GM23338 (cell line): Measurements from ENCODE around the gene C14orf132. TPM values are rescaled to one million over a fixed set of nuclear protein-coding genes. Genes with fewer than 3 reads are reported as not detected.

Source experiments
- ATAC-seq: fragments of 200-7000 bp; cut with Tn5 transposase; 3 replicates; pipeline ENCODE4 v1.9.1; 2020
- DNase-seq: peaks from one replicate; pipeline ENCODE4 v3.0.0-alpha.2; 2015; ENCODE audit warnings: low spot score
- H2AFZ ChIP-seq: fragments of 200-600 bp; sonication (generic); 2 replicates; pipeline ENCODE4 v1.8.0; 2016; ENCODE audit warnings: antibody characterized with exemption, mild to moderate bottlenecking, moderate library complexity
- H3F3A ChIP-seq: fragments of 200-600 bp; sonication (generic); replicated peaks from 2 replicates; pipeline ENCODE4 v1.8.0; 2017; ENCODE audit warnings: antibody characterized with exemption, mixed run types, low read depth
- H3K27ac ChIP-seq: fragments of 200-600 bp; sonication (generic); 2 replicates; pipeline ENCODE4 v1.6.1; 2016; ENCODE audit warnings: low read depth
- H3K27me3 ChIP-seq: fragments of 200-600 bp; sonication (generic); 2 replicates; pipeline ENCODE4 v1.8.0; 2016; ENCODE audit warnings: mild to moderate bottlenecking, mixed run types, moderate library complexity; ENCODE audit not compliant: insufficient read depth
- H3K36me3 ChIP-seq: fragments of 200-600 bp; sonication (generic); 2 replicates; pipeline ENCODE4 v1.8.0; 2016; ENCODE audit warnings: mild to moderate bottlenecking; ENCODE audit not compliant: insufficient read depth
- H3K4me1 ChIP-seq: fragments of 200-600 bp; sonication (generic); 2 replicates; pipeline ENCODE4 v1.8.0; 2016; ENCODE audit warnings: mild to moderate bottlenecking, moderate library complexity; ENCODE audit not compliant: insufficient read depth
- H3K4me2 ChIP-seq: fragments of 200-600 bp; sonication (generic); 2 replicates; pipeline ENCODE4 v1.7.1; 2017; ENCODE audit warnings: mixed run types
- H3K4me3 ChIP-seq: fragments of 200-600 bp; sonication (generic); 2 replicates; pipeline ENCODE4 v1.6.1; 2016; ENCODE audit warnings: mixed run types
- H3K79me2 ChIP-seq: fragments of 200-600 bp; sonication (generic); replicated peaks from 2 replicates; pipeline ENCODE4 v1.8.0; 2017; ENCODE audit warnings: mild to moderate bottlenecking; ENCODE audit not compliant: insufficient read depth
- H3K9me2 ChIP-seq: fragments of 200-600 bp; sonication (generic); 2 replicates; pipeline ENCODE4 v1.8.0; 2017; ENCODE audit not compliant: insufficient read depth
- H4K20me1 ChIP-seq: fragments of 200-600 bp; sonication (generic); replicated peaks from 2 replicates; pipeline ENCODE4 v1.8.0; 2017; ENCODE audit warnings: mild to moderate bottlenecking; ENCODE audit not compliant: insufficient read depth
- H3K27ac Mint-ChIP-seq: 2 replicates; pipeline ENCODE4 v1.8.0; 2020; ENCODE audit warnings: inconsistent platforms, mild to moderate bottlenecking, moderate library complexity, mixed read lengths
- H3K27me3 Mint-ChIP-seq: 3 replicates; pipeline ENCODE4 v1.8.0; 2022; ENCODE audit warnings: low read depth, mild to moderate bottlenecking, moderate library complexity, mixed read lengths, inconsistent platforms; ENCODE audit not compliant: insufficient read depth, poor library complexity
- H3K36me3 Mint-ChIP-seq: 3 replicates; pipeline ENCODE4 v1.8.0; 2021; ENCODE audit warnings: low read depth, mild to moderate bottlenecking, inconsistent platforms, moderate library complexity, mixed read lengths
- H3K4me1 Mint-ChIP-seq: 3 replicates; pipeline ENCODE4 v1.8.0; 2020; ENCODE audit warnings: mild to moderate bottlenecking, inconsistent platforms, mixed read lengths
- H3K4me3 Mint-ChIP-seq: 3 replicates; pipeline ENCODE4 v1.8.0; 2021; ENCODE audit warnings: moderate library complexity, mild to moderate bottlenecking, inconsistent platforms, mixed read lengths
- H3K9me3 Mint-ChIP-seq: 3 replicates; pipeline ENCODE4 v1.8.0; 2020; ENCODE audit warnings: moderate library complexity, mild to moderate bottlenecking, inconsistent platforms, mixed read lengths
- CREB1 ChIP-seq: fragments of 250-450 bp; sonication (Bioruptor Pico); IDR thresholded peaks from 2 replicates; pipeline ENCODE4 v1.5.0; 2020; ENCODE audit warnings: low read depth, mild to moderate bottlenecking, moderate library complexity
- EZH2 ChIP-seq: fragments of 200-600 bp; sonication (generic); IDR thresholded peaks from one replicate; pipeline ENCODE4 v1.8.0; 2017; ENCODE audit warnings: antibody characterized with exemption, mild to moderate bottlenecking, low read depth; ENCODE audit not compliant: unreplicated experiment
- EZH2phosphoT487 ChIP-seq: fragments of 200-600 bp; sonication (generic); IDR thresholded peaks from one replicate; pipeline ENCODE4 v1.8.1; 2018; ENCODE audit warnings: antibody characterized with exemption; ENCODE audit not compliant: unreplicated experiment
- JUNB ChIP-seq: IDR thresholded peaks from one replicate; pipeline ENCODE4 v1.6.1; 2016; ENCODE audit warnings: antibody characterized with exemption; ENCODE audit not compliant: unreplicated experiment
- NANOG ChIP-seq: IDR thresholded peaks from 2 replicates; pipeline ENCODE4 v1.6.1; 2016; ENCODE audit warnings: antibody characterized with exemption, borderline replicate concordance
- POLR2AphosphoS5 ChIP-seq: IDR thresholded peaks from 2 replicates; pipeline ENCODE4 v1.6.1; 2016; ENCODE audit warnings: antibody characterized with exemption, low read depth
- STAT1 ChIP-seq: IDR thresholded peaks from one replicate; pipeline ENCODE4 v1.6.1; 2016; ENCODE audit warnings: antibody characterized with exemption; ENCODE audit not compliant: unreplicated experiment
- ZNF114 ChIP-seq: fragments of 250-450 bp; sonication (Bioruptor Pico); IDR thresholded peaks from 2 replicates; pipeline ENCODE4 v1.5.0; 2020; ENCODE audit warnings: mild to moderate bottlenecking, moderate library complexity
- ZNF331 ChIP-seq: fragments of 250-450 bp; sonication (Bioruptor Pico); IDR thresholded peaks from 2 replicates; pipeline ENCODE4 v1.5.0; 2020; ENCODE audit warnings: low read depth, mild to moderate bottlenecking, moderate library complexity
- polyA plus RNA-seq: library from polyadenylated mRNA; unstranded; fragments of >200 nt; fragmentation: Nextera tagmentation; extraction: Ambion mirVana; gene quantifications from 2 replicates; pipeline ENCODE4 v1.2.1, GENCODE V29; 2016
- total RNA-seq: library from RNA; depleted of rRNA; stranded (reverse); fragments of >200 nt; shearing (Covaris generic); gene quantifications from 2 replicates; pipeline ENCODE4 v1.2.3, GENCODE V29; 2014
- TF ChIP-seq, protein P1 (sequence below): IDR thresholded peaks from one replicate; pipeline ENCODE4 v1.6.1; 2018; ENCODE audit warnings: antibody characterized with exemption; ENCODE audit not compliant: unreplicated experiment
- TF ChIP-seq, protein P2 (sequence below), 2 experiments: fragments of 200-600 bp in 1 of 2; sonication (generic) in 1 of 2; conservative IDR thresholded peaks; 2 replicates each; pipeline versions ENCODE4 v1.5.1 to v1.6.1; 2016 to 2017; ENCODE audit warnings: antibody characterized with exemption in 2 of 2, low read depth in 2 of 2, mild to moderate bottlenecking in 2 of 2, moderate library complexity in 1 of 2
- TF ChIP-seq, protein P3 (sequence below): IDR thresholded peaks from 2 replicates; pipeline ENCODE4 v1.6.1; 2016; ENCODE audit warnings: antibody characterized with exemption

The C14orf132 gene
- total and polyA plus RNA-seq, 2 experiments from 2014 or later, result 13.8 to 16.2 TPM

DNA sequence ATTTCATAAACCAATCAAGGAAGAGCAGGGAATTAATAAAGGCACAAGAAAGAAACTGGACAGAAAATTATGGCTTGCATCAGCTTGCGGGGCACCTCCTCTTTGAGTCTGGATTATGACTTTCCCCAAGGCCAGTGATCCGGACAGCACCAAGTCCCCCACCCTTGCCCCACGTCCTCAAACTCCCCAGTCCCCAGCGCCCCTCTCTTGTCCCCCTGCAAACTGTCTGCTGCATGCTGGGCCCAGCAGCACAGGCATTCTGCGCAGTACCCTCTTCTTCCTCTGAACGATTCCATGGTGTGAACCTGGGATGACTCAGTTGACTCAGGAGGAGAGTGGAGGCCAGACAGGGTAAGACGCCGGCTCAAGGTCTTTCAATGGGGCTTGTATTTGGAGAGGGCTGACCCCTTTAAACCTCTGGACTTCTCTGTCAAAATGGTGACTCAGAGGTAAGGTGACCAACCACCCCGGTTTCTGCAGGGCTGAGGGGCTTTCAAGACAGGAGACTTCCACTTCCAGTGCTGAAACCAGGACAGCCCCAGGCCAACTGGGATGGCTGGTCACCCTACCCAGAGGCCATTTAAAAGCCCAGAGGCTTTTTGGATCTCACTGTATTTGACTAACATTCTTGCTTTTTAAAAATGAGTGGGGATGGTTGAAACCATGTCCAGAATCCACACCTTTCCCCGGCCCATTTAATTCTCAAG is 13.5 kb downstream of the C14orf132 start (continued):
- TF ChIP-seq, protein P1, sequence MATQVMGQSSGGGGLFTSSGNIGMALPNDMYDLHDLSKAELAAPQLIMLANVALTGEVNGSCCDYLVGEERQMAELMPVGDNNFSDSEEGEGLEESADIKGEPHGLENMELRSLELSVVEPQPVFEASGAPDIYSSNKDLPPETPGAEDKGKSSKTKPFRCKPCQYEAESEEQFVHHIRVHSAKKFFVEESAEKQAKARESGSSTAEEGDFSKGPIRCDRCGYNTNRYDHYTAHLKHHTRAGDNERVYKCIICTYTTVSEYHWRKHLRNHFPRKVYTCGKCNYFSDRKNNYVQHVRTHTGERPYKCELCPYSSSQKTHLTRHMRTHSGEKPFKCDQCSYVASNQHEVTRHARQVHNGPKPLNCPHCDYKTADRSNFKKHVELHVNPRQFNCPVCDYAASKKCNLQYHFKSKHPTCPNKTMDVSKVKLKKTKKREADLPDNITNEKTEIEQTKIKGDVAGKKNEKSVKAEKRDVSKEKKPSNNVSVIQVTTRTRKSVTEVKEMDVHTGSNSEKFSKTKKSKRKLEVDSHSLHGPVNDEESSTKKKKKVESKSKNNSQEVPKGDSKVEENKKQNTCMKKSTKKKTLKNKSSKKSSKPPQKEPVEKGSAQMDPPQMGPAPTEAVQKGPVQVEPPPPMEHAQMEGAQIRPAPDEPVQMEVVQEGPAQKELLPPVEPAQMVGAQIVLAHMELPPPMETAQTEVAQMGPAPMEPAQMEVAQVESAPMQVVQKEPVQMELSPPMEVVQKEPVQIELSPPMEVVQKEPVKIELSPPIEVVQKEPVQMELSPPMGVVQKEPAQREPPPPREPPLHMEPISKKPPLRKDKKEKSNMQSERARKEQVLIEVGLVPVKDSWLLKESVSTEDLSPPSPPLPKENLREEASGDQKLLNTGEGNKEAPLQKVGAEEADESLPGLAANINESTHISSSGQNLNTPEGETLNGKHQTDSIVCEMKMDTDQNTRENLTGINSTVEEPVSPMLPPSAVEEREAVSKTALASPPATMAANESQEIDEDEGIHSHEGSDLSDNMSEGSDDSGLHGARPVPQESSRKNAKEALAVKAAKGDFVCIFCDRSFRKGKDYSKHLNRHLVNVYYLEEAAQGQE, result no peak
- TF ChIP-seq EZH2 (no peak), JUNB (no peak), ZNF114 (CRISPR knock-in tag) (no peak), NANOG (no peak), STAT1 (no peak), ZNF331 (no peak)
- TF ChIP-seq, protein P2, sequence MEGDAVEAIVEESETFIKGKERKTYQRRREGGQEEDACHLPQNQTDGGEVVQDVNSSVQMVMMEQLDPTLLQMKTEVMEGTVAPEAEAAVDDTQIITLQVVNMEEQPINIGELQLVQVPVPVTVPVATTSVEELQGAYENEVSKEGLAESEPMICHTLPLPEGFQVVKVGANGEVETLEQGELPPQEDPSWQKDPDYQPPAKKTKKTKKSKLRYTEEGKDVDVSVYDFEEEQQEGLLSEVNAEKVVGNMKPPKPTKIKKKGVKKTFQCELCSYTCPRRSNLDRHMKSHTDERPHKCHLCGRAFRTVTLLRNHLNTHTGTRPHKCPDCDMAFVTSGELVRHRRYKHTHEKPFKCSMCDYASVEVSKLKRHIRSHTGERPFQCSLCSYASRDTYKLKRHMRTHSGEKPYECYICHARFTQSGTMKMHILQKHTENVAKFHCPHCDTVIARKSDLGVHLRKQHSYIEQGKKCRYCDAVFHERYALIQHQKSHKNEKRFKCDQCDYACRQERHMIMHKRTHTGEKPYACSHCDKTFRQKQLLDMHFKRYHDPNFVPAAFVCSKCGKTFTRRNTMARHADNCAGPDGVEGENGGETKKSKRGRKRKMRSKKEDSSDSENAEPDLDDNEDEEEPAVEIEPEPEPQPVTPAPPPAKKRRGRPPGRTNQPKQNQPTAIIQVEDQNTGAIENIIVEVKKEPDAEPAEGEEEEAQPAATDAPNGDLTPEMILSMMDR (conservative IDR thresholded peaks at IDR 0.05; ENCODE audit: low read depth in 2 of 2), result no peak
- TF ChIP-seq, protein P3, sequence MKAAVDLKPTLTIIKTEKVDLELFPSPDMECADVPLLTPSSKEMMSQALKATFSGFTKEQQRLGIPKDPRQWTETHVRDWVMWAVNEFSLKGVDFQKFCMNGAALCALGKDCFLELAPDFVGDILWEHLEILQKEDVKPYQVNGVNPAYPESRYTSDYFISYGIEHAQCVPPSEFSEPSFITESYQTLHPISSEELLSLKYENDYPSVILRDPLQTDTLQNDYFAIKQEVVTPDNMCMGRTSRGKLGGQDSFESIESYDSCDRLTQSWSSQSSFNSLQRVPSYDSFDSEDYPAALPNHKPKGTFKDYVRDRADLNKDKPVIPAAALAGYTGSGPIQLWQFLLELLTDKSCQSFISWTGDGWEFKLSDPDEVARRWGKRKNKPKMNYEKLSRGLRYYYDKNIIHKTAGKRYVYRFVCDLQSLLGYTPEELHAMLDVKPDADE, result no peak

DNA sequence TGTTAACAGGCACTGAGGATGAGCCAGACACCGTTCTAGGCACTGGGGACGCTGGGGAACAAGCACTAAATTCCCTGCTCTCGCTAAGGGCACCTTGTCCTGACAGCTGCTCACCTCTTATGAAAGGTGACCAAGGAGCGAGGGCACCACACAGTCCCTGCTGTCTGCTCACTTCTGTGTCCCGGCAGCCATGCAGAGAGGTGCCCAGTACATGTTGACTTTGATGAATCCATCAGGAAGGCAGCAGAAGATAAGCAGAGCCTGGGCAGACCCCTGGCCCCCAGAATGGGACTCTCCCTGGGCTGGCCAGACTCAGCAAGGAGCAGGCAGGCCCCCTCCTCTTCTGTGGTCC is 14.1 kb downstream of the C14orf132 start:
- Histone ChIP-seq H3K9me2 (no peaks in the 10 kb centered on the region; the same call in 1 of the 2 replicates), H2AFZ (no peak overlapping the region), H3K79me2 (peaks cover under 1% of the 10 kb centered on the region; the same call in 1 of the 2 replicates), H3K4me2 (no peak overlapping the region), H3K4me3 (no peak overlapping the region), H3K27ac (no peak overlapping the region), H3F3A (no peaks in the 10 kb centered on the region), H3K4me1 (0 out of 2 replicates have a peak, but pooled peaks cover 4% of the 10 kb centered on the region), H4K20me1 (peaks cover 9% of the 10 kb centered on the region), H3K27me3 (no peaks in the 10 kb centered on the region), H3K36me3 (no peaks in the 10 kb centered on the region)
- H3K27me3 Mint-ChIP-seq, result peaks cover 8% of the 10 kb centered on the region
- no peak for DNase-seq
- H3K4me3 Mint-ChIP-seq, result no peak overlapping the region
- H3K9me3 Mint-ChIP-seq, result no peaks in the 10 kb centered on the region
- no peak for ATAC-seq
- H3K4me1 Mint-ChIP-seq, result peaks cover 4% of the 10 kb centered on the region
- H3K36me3 Mint-ChIP-seq, result no peaks in the 10 kb centered on the region; the same call in 2 of the 3 replicates
- H3K27ac Mint-ChIP-seq, result no peak overlapping the region
- TF ChIP-seq STAT1 (no peak), EZH2phosphoT487 (no peak), EZH2 (no peak), CREB1 (CRISPR knock-in tag) (no peak), NANOG (no peak), POLR2AphosphoS5 (no peak)
- TF ChIP-seq, protein P2 (conservative IDR thresholded peaks at IDR 0.05; ENCODE audit: low read depth in 2 of 2), result no peak
